Stimulated activated CD4-positive, alpha-beta T cell treated with anti-CD3 and anti-CD28 coated beads, Interleukin-1b, Interleukin-23, amount 100 ng/mL, for 24 hours (primary cell): Measurements from ENCODE around the gene LSR.
A peak's percentile ranks its signal among the peaks of the same experiment; 100 is the strongest.

Source experiments
- DNase-seq, 4 experiments: peaks; one replicate each; pipeline ENCODE4 v3.0.0-alpha.2; 2020; ENCODE audit warnings: low read depth in 4 of 4, low spot score in 1 of 4

LSR gene

GRCh38 chr19:35246466-35247092 lies 2.2 kb upstream of the LSR start:
- DNase-seq: no peak

DNA sequence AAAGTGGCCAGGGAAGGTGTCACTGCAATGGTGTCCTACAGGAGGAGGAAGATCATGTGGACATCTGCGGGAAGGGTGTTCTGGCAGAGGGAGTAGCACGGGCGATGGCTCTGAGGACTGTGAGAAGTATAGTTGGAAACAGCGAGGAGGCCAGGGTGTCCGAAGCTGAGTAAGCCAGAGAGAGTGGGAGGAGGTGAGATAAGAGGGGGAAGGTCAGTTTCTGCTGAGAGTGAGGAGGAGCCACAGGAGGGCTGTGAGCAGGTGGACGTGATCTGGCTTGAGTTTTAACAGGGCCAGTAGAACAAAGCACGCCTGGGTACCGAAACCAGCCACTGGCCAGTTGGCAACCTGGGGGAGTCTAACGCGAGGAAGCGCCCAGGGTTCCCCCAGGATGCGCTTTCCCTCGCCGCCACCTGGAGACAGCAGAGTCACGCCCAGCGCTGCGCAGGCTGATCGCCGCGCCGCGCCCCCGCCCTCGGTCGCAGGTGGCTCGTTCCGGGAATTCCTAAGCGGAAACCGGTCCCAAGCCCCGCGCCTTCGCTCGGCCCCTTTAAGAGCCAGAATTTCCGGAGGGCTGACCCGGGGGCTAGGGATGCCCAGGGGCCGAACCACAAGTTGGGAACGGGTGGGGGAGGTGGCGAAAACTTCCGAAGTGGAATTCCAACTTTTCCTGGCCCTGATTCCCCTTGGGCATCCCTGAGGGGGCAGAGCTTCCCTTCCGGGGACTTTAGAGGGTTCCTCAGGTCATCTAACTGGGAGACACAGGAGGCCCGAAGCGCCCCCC lies 1.1 kb upstream of the LSR start:
- DNase-seq: peak in 1 of 4 experiments; percentile 51

- DNase-seq: no peak
Measured at GRCh38 chr19:35249146-35249847, 495 bp downstream of the LSR start.

DNA sequence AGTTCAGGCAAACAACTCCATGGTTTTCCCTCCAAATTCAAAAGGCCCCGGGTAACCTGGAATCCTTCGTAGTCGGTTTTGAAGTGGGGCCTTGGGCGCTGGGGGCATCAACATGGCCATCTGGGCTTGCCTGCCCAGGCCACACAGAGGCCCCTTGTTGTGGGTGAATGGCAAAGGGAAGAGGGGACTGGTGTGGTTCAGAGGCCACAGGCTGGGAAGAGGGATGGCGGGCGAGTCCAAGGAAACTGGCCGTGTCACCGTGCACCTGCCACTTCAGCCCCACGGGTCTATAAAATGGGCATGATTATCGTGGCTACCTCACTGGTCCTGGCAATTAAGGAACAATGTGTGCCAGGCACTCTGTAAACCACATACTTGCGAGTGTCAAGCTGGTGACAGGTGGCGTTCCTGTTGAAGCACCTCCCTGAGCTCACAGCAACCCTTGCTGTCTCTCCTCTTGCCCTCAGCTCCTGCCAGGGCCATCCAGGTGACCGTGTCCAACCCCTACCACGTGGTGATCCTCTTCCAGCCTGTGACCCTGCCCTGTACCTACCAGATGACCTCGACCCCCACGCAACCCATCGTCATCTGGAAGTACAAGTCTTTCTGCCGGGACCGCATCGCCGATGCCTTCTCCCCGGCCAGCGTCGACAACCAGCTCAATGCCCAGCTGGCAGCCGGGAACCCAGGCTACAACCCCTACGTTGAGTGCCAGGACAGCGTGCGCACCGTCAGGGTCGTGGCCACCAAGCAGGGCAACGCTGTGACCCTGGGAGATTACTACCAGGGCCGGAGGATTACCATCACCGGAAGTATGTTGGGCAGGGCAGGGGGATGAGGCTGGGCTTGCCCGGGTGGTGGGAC lies 1.3 kb downstream of the LSR start:
- DNase-seq: no peak

GRCh38 chr19:35251456-35251855 lies 2.7 kb downstream of the LSR start:
- no peak for DNase-seq

GRCh38 chr19:35253316-35254286 lies 4.8 kb downstream of the LSR start:
- DNase-seq: no peak

DNA sequence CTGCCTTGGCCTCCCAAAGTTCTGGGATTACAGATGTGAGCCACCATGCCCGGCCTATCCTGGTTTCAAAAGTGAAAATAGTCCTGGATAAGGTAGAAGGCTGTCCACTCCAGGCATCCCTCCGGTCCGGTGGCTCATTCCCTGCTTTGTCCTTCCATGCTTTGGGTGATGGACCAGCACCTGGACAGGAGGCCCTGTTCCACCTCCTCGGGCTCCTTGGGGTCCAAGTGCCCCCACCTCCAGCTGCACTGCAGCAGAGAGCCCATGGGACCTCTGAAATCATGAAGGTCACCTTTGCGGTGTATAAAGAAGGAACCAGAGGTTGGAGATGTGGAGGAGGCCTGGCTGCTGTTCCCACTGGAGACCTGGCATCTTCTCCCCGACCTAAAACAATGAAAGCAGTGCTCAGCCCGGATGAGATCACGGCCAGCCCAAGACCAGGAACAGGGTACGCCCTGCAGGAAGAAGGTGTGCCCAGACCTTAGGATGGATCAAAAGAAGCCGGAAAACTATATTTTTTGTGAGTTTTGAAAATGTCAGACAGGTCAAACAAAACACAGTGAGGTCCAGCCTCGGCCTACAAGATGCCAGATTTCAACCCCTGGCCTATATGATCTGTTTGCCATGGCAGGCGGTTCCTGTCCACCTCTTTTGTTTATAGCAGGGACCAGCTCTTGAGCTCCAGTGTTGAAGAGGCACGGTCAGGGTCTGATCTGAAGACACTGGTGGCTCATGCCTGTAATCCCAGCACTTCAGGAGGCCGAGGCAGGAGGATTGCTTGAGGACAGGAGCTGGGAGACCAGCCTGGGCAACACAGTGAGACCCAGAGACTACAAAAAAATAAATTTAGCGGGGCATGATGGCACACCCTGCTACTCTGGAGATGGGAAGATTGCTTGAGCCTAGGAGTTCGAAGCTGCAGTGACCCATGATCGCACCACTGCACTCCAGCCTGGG lies 5.8 kb downstream of the LSR start:
- DNase-seq: no peak

GRCh38 chr19:35256566-35256965 lies 7.8 kb downstream of the LSR start:
- no peak for DNase-seq

DNA sequence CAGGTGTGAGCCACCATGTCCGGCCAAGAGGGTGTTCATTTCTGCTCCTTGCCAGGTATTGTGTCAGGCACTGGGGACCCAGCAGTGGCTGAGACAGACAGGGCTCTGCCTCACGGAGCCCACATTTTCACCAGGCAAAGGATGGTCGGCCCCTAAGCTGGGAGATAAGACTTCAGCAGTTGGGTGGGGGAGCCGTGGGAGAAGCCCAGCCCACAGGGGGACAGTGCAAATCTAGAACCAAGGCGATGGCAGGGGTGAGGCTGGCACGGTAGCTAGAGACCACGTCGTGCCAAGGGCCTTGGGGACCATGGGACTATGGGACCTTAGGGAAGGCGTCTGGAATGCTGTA lies 8.3 kb downstream of the LSR start:
- DNase-seq: no peak

- DNase-seq: no peak
Measured at GRCh38 chr19:35260694-35261304, 12.0 kb downstream of the LSR start.

- DNase-seq: no peak
Measured at GRCh38 chr19:35261356-35262100, 12.7 kb downstream of the LSR start.

- DNase-seq: no peak
Measured at GRCh38 chr19:35262101-35262761, 13.4 kb downstream of the LSR start.

- DNase-seq: no peak
Measured at GRCh38 chr19:35264268-35265125, 15.7 kb downstream of the LSR start.

GRCh38 chr19:35265126-35265899 lies 16.5 kb downstream of the LSR start:
- no peak for DNase-seq

DNA sequence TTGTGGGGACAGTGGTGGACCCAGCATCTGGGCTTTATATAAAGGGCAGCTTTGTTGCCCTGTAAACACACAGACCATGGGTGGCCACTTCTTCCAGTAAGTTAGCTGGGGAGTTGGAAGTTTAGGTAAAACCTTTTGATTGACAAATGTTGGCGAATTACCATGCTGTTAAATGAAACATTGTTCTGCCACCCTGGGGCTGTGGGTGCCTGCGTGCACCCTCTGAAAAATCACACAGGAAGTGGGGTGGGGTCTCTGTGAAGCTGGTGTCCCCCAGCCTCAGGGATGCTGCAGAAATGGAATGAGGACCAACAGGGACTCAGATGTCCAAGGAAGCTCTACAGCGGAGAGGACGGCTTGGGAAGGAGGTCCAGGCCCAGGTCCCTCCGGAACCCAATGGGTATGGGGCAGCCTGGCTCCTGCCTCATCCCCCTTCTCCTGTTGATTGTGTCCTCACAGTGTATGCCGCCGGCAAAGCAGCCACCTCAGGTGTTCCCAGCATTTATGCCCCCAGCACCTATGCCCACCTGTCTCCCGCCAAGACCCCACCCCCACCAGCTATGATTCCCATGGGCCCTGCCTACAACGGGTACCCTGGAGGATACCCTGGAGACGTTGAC lies 17.2 kb downstream of the LSR start:
- no peak for DNase-seq
